Thyroid gland (tissue), 4 donors: ENCODE data around the gene PODNL1.

Source experiments
- CTCF ChIP-seq, 6 experiments: fragments of 200-600 bp in 3 of 6; fragments of 450-650 bp in 3 of 6; sonication (generic) in 3 of 6; IDR thresholded peaks; one replicate each; pipeline ENCODE4 v1.5.1; 2016 to 2019; ENCODE audit warnings: antibody characterized with exemption in 6 of 6, mild to moderate bottlenecking in 2 of 6, inconsistent platforms in 1 of 6, moderate library complexity in 1 of 6
- POLR2A ChIP-seq, 2 donors: fragments of 450-650 bp; IDR thresholded peaks; one replicate each; pipeline ENCODE4 v1.6.1; 2017; ENCODE audit warnings: antibody characterized with exemption in 2 of 2, mild to moderate bottlenecking in 2 of 2, moderate library complexity in 1 of 2

- TF ChIP-seq CTCF (IDR thresholded peaks at IDR 0.05) (no peak), POLR2A (IDR thresholded peaks at IDR 0.05) (no peak)
These were observed 50.7 kb downstream of the PODNL1 start for GRCh38 chr19:13887517-13887916.
